Measurements from ENCODE around the gene UHRF1. TPM values are rescaled to one million over a fixed set of nuclear protein-coding genes. Genes with fewer than 3 reads are reported as not detected.
A peak's percentile ranks its signal among the peaks of the same experiment; 100 is the strongest.

The UHRF1 gene
- total RNA-seq, 3 donors from 2014 or later (not counting 1 experiment from before 2014, with no cell fraction given), result 2.8 to 4.6 (median 4.1) TPM

DNA sequence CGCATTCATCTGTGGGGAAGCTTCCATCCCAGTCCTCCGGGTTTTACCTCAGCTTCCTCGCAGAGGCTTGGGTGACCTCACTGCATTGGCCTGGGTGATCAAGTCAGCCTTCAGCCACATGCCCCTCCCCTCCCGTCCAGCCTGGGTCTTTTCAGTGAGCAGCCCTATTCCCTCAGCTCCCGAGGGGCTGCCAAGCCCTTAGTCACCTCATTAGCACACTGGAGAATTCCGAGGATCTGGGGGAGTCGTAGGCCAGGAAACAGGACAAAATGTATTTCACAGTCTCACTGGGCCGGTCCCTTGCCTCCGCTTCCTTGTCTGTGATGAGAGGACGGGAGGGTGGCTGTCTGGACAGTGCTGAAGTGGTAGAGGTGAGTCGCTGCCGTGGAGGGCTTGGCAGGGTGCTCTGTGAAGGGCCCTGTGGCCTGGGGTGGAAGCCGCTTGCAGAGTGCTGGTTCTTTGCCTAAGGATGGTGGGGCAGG lies 79.5 kb downstream of the UHRF1 start:
- Histone ChIP-seq H3K27me3 (ENCODE audit: control insufficient read depth, insufficient read depth, low read length) (no peaks in the 10 kb centered on the region), H3K4me1 (ENCODE audit: control insufficient read depth, insufficient read depth, low read length) (peaks cover 26% of the 10 kb centered on the region), H3K4me3 (ENCODE audit: low read length) (no peak overlapping the region), H3K27ac (ENCODE audit: low read length) (no peak overlapping the region), H3K9me3 (ENCODE audit: control insufficient read depth, insufficient read depth, low read length) (no peaks in the 10 kb centered on the region), H3K36me3 (ENCODE audit: control insufficient read depth, insufficient read depth, low read length) (no peaks in the 10 kb centered on the region)
- H3K27me3 Mint-ChIP-seq (ENCODE audit: low read depth in 2 of 2), result no peaks in the 10 kb centered on the region
- 81% methylated on average over 13 of the region's 13 CpGs for WGBS (ENCODE audit: insufficient coverage)
- H3K9me3 Mint-ChIP-seq, result peaks cover 0 to 2% of the 10 kb centered on the region in 2 donors
- H3K36me3 Mint-ChIP-seq, result peaks cover 10% of the 10 kb centered on the region
- TF ChIP-seq, protein P1, sequence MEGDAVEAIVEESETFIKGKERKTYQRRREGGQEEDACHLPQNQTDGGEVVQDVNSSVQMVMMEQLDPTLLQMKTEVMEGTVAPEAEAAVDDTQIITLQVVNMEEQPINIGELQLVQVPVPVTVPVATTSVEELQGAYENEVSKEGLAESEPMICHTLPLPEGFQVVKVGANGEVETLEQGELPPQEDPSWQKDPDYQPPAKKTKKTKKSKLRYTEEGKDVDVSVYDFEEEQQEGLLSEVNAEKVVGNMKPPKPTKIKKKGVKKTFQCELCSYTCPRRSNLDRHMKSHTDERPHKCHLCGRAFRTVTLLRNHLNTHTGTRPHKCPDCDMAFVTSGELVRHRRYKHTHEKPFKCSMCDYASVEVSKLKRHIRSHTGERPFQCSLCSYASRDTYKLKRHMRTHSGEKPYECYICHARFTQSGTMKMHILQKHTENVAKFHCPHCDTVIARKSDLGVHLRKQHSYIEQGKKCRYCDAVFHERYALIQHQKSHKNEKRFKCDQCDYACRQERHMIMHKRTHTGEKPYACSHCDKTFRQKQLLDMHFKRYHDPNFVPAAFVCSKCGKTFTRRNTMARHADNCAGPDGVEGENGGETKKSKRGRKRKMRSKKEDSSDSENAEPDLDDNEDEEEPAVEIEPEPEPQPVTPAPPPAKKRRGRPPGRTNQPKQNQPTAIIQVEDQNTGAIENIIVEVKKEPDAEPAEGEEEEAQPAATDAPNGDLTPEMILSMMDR (IDR thresholded peaks at IDR 0.05), result no peak
- peak in 2 of 3 donors; percentile 26 to 64 for ATAC-seq
- intact Hi-C loops (cut with micrococcal nuclease), result no loop called here
- no peak for DNase-seq
- H3K4me3 Mint-ChIP-seq, result peak overlapping the region; percentile 59
- H3K4me1 Mint-ChIP-seq, result peaks cover 49 to 59% of the 10 kb centered on the region in 2 donors
- peak overlapping the region; percentile 74 to 81 for H3K27ac Mint-ChIP-seq

DNA sequence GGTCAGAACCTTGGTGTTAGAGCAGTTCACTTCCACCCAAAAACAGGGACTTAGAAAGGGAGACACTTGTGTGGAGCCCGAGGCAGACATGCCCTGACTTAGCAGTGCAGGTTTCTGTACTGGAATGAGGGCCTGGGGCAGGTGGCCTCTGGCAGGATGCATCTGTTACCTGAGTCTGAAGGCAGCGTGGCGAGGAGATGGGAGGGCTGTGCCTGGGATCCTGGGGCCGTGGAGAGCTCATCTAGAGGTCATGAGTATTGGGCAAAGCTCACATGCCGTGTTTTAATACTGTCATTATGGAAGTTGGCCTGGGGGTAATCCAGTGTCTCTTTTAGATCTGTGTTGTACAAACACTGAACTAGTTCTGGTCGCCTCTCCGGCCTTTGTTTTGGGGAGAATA lies 81.0 kb downstream of the UHRF1 start:
- no peak overlapping the region for H3K27ac ChIP-seq (ENCODE audit: low read length)
- peaks cover 26% of the 10 kb centered on the region for H3K4me1 ChIP-seq (ENCODE audit: control insufficient read depth, insufficient read depth, low read length)
- no peaks in the 10 kb centered on the region for H3K36me3 ChIP-seq (ENCODE audit: control insufficient read depth, insufficient read depth, low read length)
- H3K9me3 ChIP-seq (ENCODE audit: control insufficient read depth, insufficient read depth, low read length), result no peaks in the 10 kb centered on the region
- Mint-ChIP-seq H3K4me3 (no peak overlapping the region), H3K27ac (peak overlapping the region in 1 of 2 donors; percentile 63), H3K4me1 (peaks cover 55 to 62% of the 10 kb centered on the region in 2 donors), H3K9me3 (peaks cover 0 to 2% of the 10 kb centered on the region in 2 donors), H3K36me3 (peaks cover 10% of the 10 kb centered on the region), H3K27me3 (ENCODE audit: low read depth in 2 of 2) (no peaks in the 10 kb centered on the region)
- 79% methylated on average over 7 of the region's 7 CpGs for WGBS (ENCODE audit: insufficient coverage)
- TF ChIP-seq, protein P1 (IDR thresholded peaks at IDR 0.05), result no peak
- no peak for ATAC-seq
- no peak overlapping the region for H3K4me3 ChIP-seq (ENCODE audit: low read length)
- DNase-seq, result no peak
- H3K27me3 ChIP-seq (ENCODE audit: control insufficient read depth, insufficient read depth, low read length), result no peaks in the 10 kb centered on the region
- intact Hi-C loops (cut with micrococcal nuclease), result no loop called here

DNA sequence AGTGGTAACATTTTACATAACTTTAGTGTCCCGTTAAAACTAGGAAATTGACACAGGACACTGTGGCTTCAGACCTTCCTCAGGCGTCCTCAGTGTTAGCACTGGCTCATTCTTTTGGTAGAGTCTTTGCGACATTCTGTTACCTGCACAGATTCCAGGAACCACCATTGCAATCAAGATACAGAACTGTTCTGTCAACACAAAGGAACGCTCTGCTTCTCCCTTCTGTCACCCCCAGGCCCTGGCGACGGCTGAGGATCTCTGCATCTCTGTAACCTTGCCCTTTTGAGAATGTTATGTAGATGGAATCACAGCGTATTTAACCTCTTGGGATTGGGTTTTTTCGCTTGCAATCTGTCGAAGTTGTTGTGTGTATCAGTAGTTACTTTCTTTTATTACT lies 82.2 kb downstream of the UHRF1 start:
- TF ChIP-seq, protein P1 (IDR thresholded peaks at IDR 0.05), result no peak
- intact Hi-C loops (cut with micrococcal nuclease), result no loop called here
- Histone ChIP-seq H3K36me3 (ENCODE audit: control insufficient read depth, insufficient read depth, low read length) (no peaks in the 10 kb centered on the region), H3K4me1 (ENCODE audit: control insufficient read depth, insufficient read depth, low read length) (peaks cover 26% of the 10 kb centered on the region), H3K27me3 (ENCODE audit: control insufficient read depth, insufficient read depth, low read length) (no peaks in the 10 kb centered on the region), H3K27ac (ENCODE audit: low read length) (no peak overlapping the region), H3K9me3 (ENCODE audit: control insufficient read depth, insufficient read depth, low read length) (no peaks in the 10 kb centered on the region), H3K4me3 (ENCODE audit: low read length) (no peak overlapping the region)
- Mint-ChIP-seq H3K4me3 (no peak overlapping the region), H3K9me3 (peaks cover 0 to 2% of the 10 kb centered on the region in 2 donors), H3K36me3 (peaks cover 10% of the 10 kb centered on the region), H3K4me1 (peaks cover 54 to 64% of the 10 kb centered on the region in 2 donors), H3K27me3 (ENCODE audit: low read depth in 2 of 2) (no peaks in the 10 kb centered on the region), H3K27ac (no peak overlapping the region)
- WGBS (ENCODE audit: insufficient coverage), result 93% methylated on average over 9 of the region's 9 CpGs
- ATAC-seq, result no peak
- DNase-seq, result no peak
